GM10847 (cell line): Measurements from ENCODE around the gene SNX21.
A peak's percentile ranks its signal among the peaks of the same experiment; 100 is the strongest.

ENCODE experiments used
- POLR2A ChIP-seq: IDR thresholded peaks from 2 replicates; pipeline ENCODE4 v1.6.1; 2011; ENCODE audit not compliant: insufficient read length; ENCODE audit errors: extremely low read depth

The SNX21 gene

DNA sequence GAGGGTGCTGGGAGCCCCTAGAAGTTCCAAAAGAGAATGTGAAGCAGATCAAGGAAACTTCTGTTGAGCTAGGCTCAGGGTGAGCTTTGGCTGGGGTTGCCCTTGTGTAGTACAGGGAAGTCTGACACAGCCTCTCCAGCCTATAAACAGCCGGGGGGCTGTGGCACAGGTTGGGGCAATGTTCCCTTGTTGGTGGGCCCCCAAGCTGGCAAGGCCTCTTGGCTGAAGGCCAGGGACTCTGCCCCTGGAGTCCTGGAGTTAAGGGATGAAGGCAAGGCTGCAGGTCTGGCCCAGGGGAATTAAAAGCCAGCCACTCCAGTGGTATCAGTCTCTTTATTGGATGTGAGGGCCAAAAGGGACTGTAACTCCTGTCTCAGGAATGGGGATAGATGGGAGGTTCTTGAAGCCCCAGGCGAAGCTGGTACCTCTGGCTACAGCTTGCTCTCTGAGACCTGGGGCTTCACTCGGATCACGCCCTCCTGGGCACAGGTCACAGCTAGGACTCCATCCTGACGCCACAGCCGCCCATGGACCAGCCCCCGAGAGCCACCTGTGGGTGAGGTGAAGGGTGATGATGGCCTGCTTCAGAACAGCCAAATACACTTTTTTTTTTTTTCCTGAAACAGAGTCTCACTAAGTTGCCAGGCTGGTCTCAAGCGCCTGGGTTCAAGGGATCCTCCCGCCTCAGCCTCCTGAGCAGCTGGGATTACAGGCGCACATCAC, 8.0 kb downstream of the SNX21 start:
- no peak for TF ChIP-seq POLR2A

DNA sequence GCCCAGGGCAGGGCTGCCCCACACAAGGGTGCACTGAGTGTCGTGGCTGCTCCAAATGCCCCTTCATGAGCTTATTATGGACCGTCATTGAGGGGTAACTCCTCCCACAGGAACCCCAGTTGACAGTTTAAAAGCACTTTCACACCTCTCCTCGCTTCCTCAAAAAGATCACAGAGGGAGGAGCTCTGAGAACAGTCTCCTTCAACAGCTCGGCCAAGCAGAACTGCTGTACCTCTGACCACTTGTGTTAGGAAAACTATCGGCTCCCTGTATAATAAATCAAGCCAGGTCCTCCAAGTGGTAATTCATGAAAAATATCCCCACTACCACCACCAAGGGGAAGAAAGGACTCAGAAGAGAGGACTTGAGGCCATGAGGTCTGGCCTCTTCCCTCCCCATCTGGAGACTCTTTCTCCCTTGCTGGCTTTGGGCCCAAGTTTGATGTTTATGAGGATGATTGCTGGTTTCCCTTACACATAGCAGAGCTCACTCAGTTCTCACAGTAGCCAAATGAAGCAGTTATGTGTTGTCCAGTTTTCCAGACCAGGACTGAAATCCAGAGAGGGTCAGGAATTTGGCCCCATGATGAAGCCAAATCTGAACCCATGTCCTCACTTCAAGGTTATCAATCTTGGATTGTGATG, 8.7 kb downstream of the SNX21 start:
- TF ChIP-seq POLR2A: no peak

DNA sequence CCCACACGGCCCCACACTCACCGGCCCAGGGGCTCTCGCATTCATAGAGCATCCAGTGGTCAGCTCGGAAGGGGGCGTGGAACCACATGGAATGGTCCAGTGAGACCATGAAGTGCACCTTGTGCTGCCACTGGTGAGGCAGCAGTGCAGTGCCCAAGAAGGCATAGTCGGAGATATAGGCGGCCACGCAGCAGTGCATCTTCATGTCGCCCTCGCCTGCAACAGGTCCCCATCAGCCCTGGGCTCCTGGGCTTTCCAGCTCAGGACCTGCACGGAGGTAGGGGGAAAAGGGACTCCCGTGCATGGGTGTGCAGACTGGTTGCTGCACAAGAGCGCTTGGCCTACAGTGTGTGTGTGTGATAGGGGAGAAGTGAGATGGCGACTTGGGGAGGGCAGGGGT, 9.9 kb downstream of the SNX21 start:
- no peak for TF ChIP-seq POLR2A

DNA sequence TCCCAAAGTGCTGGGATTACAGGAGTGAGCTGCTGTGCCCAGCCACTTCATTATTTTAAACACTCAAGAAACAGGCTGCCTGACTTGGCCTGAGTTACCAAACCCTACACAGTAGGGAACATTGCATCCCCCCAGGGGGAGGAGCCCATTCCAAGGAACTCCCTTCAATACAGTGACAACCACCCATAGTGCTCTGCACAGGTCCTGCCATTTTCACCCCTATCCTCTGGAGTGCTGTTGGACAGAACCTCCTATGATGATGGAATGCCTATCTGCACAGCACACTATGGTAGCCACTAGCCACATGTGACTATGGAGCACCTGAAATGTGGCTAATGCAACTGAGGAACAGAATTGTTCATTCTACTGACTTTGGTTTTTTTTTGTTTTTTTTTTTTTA, 11.9 kb downstream of the SNX21 start:
- TF ChIP-seq POLR2A: no peak

DNA sequence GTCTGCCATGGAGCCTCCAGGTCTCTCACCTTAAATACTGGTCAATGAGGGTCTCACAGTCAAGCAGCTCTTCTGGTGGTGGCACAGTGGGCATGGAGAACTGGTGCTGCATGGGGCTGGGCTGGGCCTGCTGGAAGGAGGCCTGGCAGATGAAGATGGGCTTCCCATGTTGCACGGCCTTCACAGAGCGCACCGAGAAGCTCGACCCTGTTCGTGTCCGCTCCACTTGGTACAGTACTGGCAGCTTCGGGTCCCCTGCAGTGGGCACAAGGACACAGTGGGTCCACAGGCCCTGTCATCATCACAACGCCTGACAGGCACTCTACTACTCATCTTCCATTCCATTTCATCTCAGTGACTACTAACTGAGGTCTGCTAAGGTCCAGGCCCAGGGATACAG, 14.8 kb downstream of the SNX21 start:
- no peak for TF ChIP-seq POLR2A

DNA sequence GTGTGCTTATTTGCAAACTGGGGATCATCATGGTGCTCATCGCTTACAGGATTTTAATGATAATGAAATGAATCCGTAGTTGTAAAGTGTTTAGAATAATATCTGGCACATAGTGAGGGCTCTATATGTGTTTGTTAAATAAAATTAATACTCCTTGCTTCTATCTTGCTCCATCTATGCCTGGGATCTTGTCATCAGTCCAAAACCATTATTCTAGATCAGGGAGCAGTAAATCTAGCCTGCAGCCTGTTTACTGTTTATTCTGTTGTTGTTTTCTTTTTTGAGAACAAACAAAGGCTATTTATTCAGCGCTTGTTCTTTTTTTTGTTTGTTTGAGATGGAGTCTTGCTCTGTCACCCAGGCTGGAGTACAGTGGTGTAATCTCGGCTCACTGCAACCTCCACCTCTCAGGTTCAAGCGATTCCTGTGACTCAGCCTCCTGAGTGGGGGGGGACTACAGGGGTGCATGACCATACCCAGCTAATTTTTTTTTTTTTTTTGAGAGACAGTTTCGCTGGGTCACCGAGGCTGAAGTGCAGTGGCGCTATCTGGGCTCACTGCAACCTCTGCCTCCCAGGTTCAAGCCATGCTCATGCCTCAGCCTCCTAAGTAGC, 15.5 kb downstream of the SNX21 start:
- TF ChIP-seq POLR2A: no peak

DNA sequence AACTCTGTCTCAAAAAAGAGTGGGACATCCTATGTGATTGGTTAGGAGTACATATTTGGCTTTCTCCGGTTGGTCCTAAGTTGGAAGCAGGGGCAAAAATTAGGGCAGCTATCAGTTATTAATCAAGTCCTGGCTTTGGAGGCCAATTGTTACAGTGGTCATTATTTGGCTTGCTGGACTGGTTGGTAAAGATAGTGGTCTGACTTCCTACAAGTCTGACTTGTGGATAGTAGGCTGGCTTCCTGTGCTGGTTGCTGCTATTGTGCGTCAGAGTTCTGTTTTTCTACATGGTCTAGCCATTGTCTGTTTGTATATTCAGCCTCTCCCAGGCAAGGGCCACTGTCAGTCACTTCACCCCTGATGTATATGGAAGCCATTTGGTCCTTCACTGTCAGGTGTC, 16.6 kb downstream of the SNX21 start:
- no peak for TF ChIP-seq POLR2A

DNA sequence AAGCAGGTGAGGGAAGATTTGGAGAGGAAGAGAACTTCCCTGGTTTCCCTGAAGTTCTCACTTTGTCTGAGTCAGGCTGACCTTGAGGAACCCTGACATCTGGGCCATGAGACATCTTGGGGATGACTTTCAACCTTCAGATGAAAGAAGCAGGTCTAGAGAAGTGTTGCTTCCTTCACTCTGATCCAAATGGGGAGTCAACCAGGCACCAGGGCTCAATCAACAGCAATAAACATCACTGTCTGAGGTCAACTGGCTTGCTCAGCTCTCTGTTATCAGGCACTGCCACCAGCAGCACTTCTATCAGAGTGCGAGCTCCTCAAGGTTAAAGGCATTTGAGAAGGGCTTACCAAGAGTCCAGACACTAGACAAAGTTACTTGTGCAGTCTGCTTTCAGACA, 17.3 kb downstream of the SNX21 start:
- no peak for TF ChIP-seq POLR2A

DNA sequence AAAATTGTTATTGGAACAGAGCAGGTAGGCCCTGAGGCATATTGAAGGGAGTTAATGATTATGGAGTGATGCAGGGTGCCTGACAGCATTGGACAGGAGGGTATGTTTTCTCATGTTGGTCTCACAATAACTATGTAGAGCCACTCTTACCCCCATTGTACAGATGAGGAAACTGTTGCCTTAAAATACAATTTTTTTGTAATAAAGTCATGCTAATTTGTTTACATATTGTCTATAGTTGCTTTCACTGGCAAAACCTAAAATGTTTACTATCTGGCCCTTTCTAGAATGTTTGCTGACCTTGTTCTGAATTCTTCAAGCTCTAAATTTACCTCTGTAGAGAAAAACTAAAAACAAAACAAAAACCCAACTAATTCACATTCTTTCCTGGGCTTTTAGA, 17.9 kb downstream of the SNX21 start:
- no peak for TF ChIP-seq POLR2A

DNA sequence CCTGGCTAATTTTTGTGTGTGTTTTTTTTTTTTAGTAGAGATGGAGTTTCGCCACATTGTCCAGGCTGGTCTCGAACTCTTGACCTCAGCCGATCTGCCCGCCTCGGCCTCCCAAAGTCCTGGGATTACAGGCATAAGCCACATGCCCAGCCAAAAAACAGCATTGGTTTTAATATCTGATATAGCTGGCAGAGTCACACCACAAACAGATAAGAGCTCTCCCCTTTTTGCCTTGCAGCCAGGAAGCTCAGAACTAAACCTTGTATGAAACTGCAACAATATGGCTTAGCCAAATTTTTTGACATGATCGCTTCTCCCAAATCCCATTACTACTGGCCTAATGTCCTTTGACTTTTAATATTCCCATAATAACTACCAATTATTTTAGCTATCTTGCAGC, 18.7 kb downstream of the SNX21 start:
- TF ChIP-seq POLR2A: no peak

DNA sequence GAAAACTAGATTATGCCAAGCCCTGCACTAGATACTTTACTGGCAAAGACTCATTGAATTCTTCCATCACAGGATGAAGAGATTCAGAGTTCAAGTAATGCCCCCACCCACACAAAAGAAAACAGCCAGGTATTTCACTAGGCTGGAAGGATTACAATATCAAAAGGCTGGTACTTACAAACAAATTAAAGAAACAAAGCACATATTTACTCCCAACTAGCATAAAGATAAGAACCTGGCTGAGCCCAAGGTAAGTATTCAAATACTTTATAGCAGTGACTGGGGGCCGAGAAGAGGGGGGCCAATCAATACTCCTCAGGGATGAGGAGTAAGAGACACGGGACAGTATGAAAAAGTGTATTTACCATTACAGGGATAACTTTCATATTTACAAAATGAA, 19.9 kb downstream of the SNX21 start:
- no peak for TF ChIP-seq POLR2A

DNA sequence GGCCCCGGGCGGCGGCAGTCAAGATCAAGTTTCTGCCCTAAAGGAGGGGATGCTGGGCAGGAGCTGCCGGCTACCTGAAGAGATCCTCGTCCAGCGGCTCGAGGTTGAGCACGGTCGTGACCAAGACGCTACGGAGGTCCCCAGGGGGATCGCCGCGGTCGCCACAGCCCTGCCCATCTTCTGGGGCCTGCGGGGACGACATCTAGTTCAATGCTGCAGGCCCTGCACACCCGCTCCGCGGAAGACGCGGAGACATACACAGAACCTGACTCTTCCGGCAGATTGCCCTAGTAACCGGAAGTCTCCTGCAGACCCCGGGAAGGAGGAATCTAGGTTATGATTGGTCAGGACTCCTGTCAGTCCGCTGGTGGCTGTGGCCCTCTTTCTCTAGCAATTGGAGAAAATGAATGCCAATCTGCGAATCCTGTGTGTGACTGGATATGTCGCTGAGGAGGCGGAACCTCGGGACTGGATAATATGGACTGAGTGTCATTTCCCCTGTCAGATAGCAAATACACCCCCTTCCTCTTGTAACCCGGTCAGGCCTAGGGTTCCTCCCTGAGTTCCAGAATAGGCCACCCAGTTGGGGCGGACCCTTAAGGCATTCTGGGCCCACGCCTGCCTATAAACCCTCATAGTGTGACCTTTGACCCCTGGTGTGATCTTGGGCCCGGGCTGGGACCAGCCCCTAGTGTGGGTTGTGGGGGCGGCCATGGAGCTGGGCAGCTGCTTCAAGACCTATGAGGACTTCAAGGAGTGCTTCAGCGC, 23.7 kb downstream of the SNX21 start, which contains the start of the genes ACOT8 and ZSWIM3:
Gene ACOT8, minus strand, starts transcription at position 279 of the 768 bp plus-strand sequence. Its CDS starts 77 bp downstream, at position 202.
Gene ZSWIM3, plus strand, starts transcription at position 501 of the 768 bp plus-strand sequence. Its CDS starts 212 bp downstream, at position 713.
- TF ChIP-seq POLR2A: peak; percentile 82

DNA sequence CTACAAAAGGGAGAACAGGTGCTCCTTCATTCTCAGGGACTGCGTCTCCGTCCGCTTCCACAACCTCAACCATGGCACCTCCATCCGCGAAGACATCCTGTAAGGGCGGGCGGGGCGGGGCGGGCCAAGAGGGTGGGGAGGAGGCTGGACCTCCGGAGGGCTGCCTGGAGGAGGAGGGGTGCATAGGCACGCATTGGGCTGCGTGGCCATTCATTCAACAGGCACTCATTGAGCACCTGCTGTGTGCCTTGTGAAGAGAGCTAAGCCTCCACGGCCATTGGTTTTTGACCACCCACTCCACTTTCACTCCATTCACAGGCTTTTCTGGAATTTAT, 24.2 kb downstream of the SNX21 start:
- TF ChIP-seq POLR2A: no peak

DNA sequence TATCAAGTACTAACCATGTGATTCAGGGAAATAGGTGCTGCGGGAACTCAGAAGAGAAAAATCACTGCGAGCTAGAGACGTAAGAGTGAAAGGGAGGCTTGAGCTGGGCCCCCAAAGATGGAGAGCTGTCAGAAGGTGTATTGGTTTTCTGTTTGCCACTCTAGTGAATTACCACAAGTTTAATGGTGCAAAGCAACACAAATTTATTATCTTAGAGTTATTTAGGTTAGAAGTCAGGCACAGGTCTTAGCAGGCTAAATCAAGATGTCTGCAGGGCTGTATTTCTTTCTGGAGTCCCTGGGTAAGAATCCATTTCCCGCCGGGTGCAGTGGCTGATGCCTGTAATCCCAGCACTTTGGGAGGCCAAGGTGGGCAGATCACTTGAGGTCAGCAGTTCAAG, 26.3 kb downstream of the SNX21 start:
- no peak for TF ChIP-seq POLR2A

DNA sequence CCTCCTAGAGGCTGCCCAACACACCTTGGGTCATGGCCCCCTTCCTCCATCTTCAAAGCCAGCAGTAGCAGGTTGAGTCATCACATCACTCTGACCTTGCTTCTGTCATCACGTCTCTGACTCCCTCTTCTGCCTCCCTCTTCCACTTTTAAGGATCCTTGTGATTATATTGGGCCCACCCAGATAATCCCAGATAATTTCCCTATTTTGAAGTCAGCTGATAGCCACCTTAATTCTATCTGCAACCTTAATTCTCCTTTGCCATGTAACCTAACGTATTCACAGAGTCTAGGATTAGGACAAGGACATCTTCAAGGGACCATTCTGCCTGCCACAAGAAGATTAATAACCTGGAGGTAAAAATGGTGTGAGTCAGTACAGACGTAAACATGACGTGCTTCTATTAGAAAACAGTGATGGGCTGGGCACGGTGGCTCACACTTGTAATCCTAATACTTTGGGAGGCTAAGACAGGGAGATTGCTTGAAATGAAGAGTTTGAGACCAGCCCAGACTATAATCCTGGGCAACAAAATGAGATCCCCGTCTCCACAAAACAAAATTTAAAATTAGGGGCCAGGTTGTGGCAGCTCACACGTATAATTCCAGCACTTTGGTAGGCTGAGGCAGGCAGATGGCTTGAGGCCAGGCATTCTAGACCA, 27.1 kb downstream of the SNX21 start:
- no peak for TF ChIP-seq POLR2A
